GM12878 (cell line): ENCODE data around the gene FCGR3A. TPM values are rescaled to one million over a fixed set of nuclear protein-coding genes. Genes with fewer than 3 reads are reported as not detected.
A peak's percentile ranks its signal among the peaks of the same experiment; 100 is the strongest.
"Not testable (repeated sequence)": the region's sequence is repeated elsewhere in the genome, so short reads cannot be mapped to it uniquely, and the experiment has no call there.

ENCODE experiments used
- ATAC-seq: fragments of 200-7000 bp; cut with Tn5 transposase; 3 replicates; pipeline ENCODE4 v1.9.1; 2020; ENCODE audit warnings: mild to moderate bottlenecking, moderate library complexity
- BruUV-seq: library from RNA; stranded (reverse); fragments of 400-500 nt; replicated peaks from 2 replicates; lab custom pipeline; 2021; lab: Mats Ljungman, UMichigan
- CTCF ChIA-PET: fragments of 300-600 bp; sonication (Branson Sonifier 250); formaldehyde crosslinking; extraction: SDS; loops from one replicate; lab custom pipeline; 2021; ENCODE audit warnings: inconsistent platforms; lab: Yijun Ruan, JAX
- POLR2A ChIA-PET: fragments of 350-600 bp; formaldehyde crosslinking; extraction: SDS; loops from one replicate; lab custom pipeline; 2021; ENCODE audit warnings: inconsistent platforms; lab: Charles Lee
- RAD21 ChIA-PET: fragments of 300-600 bp; sonication (Branson Sonifier 250); formaldehyde crosslinking; loops from one replicate; lab custom pipeline; 2023; ENCODE audit warnings: antibody characterized with exemption; ENCODE audit not compliant: unreplicated experiment; lab: Charles Lee
- SMC1A ChIA-PET: fragments of 300-600 bp; sonication (Branson Sonifier 250); formaldehyde crosslinking; loops from one replicate; lab custom pipeline; 2023; ENCODE audit not compliant: unreplicated experiment, uncharacterized antibody; lab: Charles Lee
- DNase-seq: peaks from one replicate; pipeline ENCODE4 v3.0.0-alpha.2; 2011; ENCODE audit warnings: low read depth, low spot score
- FAIRE-seq: peaks from 3 replicates; lab custom pipeline; 2011; peaks lifted over from hg19 to GRCh38; lab: Jason Lieb, UNC
- H2AFZ ChIP-seq: 2 replicates; pipeline ENCODE4 v1.6.0; 2011; ENCODE audit warnings: low read depth, low read length, control low read depth; ENCODE audit not compliant: control insufficient read depth
- H3K27ac ChIP-seq: 2 replicates; pipeline ENCODE4 v1.5.1; 2011; ENCODE audit warnings: control low read depth; ENCODE audit not compliant: control insufficient read depth, insufficient read depth
- H3K27me3 ChIP-seq, 2 experiments: replicated peaks in 1 of 2; 2 replicates each; pipeline versions ENCODE4 v1.6.0 to v1.6.1; 2011; ENCODE audit warnings: low read length in 1 of 2; ENCODE audit not compliant: control insufficient read depth in 2 of 2, insufficient read depth in 2 of 2
- H3K36me3 ChIP-seq, 2 experiments: 2 replicates each; pipeline ENCODE4 v1.5.1; 2011; ENCODE audit warnings: low read length in 1 of 2; ENCODE audit not compliant: control insufficient read depth in 2 of 2, insufficient read depth in 2 of 2
- H3K4me1 ChIP-seq: 2 replicates; pipeline ENCODE4 v1.6.1; 2011; ENCODE audit warnings: mild to moderate bottlenecking, low read length, moderate library complexity, mixed read lengths; ENCODE audit not compliant: control insufficient read depth, insufficient read depth
- H3K4me2 ChIP-seq: 2 replicates; pipeline ENCODE4 v1.6.0; 2011; ENCODE audit warnings: control low read depth; ENCODE audit not compliant: control insufficient read depth, insufficient read depth
- H3K4me3 ChIP-seq: fragments of 200-600 bp; sonication (generic); 2 replicates; pipeline ENCODE4 v1.5.1; 2016
- H3K79me2 ChIP-seq: 2 replicates; pipeline ENCODE4 v1.6.0; 2011; ENCODE audit warnings: low read length; ENCODE audit not compliant: control insufficient read depth, insufficient read depth
- H3K9ac ChIP-seq: 2 replicates; pipeline ENCODE4 v1.8.0; 2011; ENCODE audit warnings: low read length, control low read depth, mixed read lengths; ENCODE audit not compliant: control insufficient read depth, insufficient read depth
- H3K9me3 ChIP-seq: replicated peaks from 3 replicates; pipeline ENCODE4 v1.5.1; 2011; ENCODE audit warnings: mild to moderate bottlenecking, low read length; ENCODE audit not compliant: control insufficient read depth, insufficient read depth
- H4K20me1 ChIP-seq: 2 replicates; pipeline ENCODE4 v1.6.0; 2011; ENCODE audit not compliant: control insufficient read depth, insufficient read depth
- WGBS: methylation state at CpG from one replicate; pipeline ENCODE4 v1.1.6; 2016; ENCODE audit warnings: low lambda C conversion rate; ENCODE audit not compliant: insufficient replicate concordance, insufficient coverage; ENCODE audit errors: missing lambda C conversion rate; 5-methylcytosine and 5-hydroxymethylcytosine counted together
- in situ Hi-C: fragments of 300-500 bp; cut with MboI; formaldehyde crosslinking; loops from 9 replicates; pipeline ENCODE4 v1.14.3; 2018; ENCODE audit warnings: mixed read lengths
- intact Hi-C: fragments of 100-400 bp; cut with micrococcal nuclease; formaldehyde crosslinking; loops from one replicate; pipeline ENCODE4 v1.14.2; 2022; ENCODE audit not compliant: unreplicated experiment
- polyA plus RNA-seq, 11 experiments: library from polyadenylated mRNA; depleted of rRNA in 4 of 11; unstranded in 6 of 11; stranded (reverse) in 5 of 11; fragments of >200 nt; fragmentation: Nextera tagmentation in 4 of 11; fragmentation: Illumina TruSeq in 1 of 11; extraction: Ambion mirVana in 4 of 11; extraction: Trizol in 1 of 11; gene quantifications; 1 replicate in 1 of 11; 2 replicates in 10 of 11; pipeline versions ENCODE4 v1.2.1 to v1.2.3, GENCODE V29; 2011 to 2016; ENCODE audit warnings: inconsistent platforms in 2 of 11, missing spikeins in 2 of 11, low read depth in 1 of 11
- total RNA-seq, 4 experiments: library from RNA; depleted of rRNA in 3 of 4; stranded (reverse); fragments of >200 nt in 3 of 4; fragmentation: Illumina TruSeq in 1 of 4; extraction: Trizol in 1 of 4; gene quantifications; 2 replicates each; pipeline versions ENCODE4 v1.2.1 to v1.2.3, GENCODE V29; 2013 to 2021

Gene FCGR3A
- total and polyA plus RNA-seq, 10 of the 15 experiments (the other 5 are each of a cell fraction or from before 2014, with no cell fraction given): 0.09 to 0.10 TPM; not detected in 8

GRCh38 chr1:161580879-161581537 is 31.4 kb upstream of the FCGR3A start:
- H3K9ac ChIP-seq, SMC1A ChIA-PET, RAD21 ChIA-PET, H3K79me2 ChIP-seq, H3K9me3 ChIP-seq, H3K27ac ChIP-seq, H3K4me2 ChIP-seq, H3K4me3 ChIP-seq, H4K20me1 ChIP-seq, POLR2A ChIA-PET, CTCF ChIA-PET, intact Hi-C loops, BruUV-seq, DNase-seq, H3K27me3 ChIP-seq, H2AFZ ChIP-seq, H3K36me3 ChIP-seq, in situ Hi-C loops, H3K4me1 ChIP-seq: not testable (repeated sequence)
- FAIRE-seq: peak; percentile 38
- peak; percentile 88 for ATAC-seq
- WGBS: no CpG with 5 or more reads among the region's 4 CpGs

- H3K9me3 ChIP-seq, in situ Hi-C loops, SMC1A ChIA-PET, H3K4me1 ChIP-seq, FAIRE-seq, H3K27ac ChIP-seq, H3K27me3 ChIP-seq, BruUV-seq, DNase-seq, H4K20me1 ChIP-seq, H3K36me3 ChIP-seq, RAD21 ChIA-PET, H3K4me3 ChIP-seq, H3K9ac ChIP-seq, POLR2A ChIA-PET, H3K4me2 ChIP-seq, H3K79me2 ChIP-seq, intact Hi-C loops, H2AFZ ChIP-seq, CTCF ChIA-PET: not testable (repeated sequence)
- 0% methylated on average over 2 of the region's 8 CpGs for WGBS
- peak; percentile 42 for ATAC-seq
Observed at GRCh38 chr1:161579856-161580507, 30.4 kb upstream of the FCGR3A start.

- POLR2A ChIA-PET, H3K27ac ChIP-seq, FAIRE-seq, in situ Hi-C loops, H3K9ac ChIP-seq, DNase-seq, H3K36me3 ChIP-seq, BruUV-seq, H3K27me3 ChIP-seq, H4K20me1 ChIP-seq, ATAC-seq, H3K4me1 ChIP-seq, RAD21 ChIA-PET, SMC1A ChIA-PET, H3K9me3 ChIP-seq, H3K4me2 ChIP-seq, H2AFZ ChIP-seq, intact Hi-C loops, H3K4me3 ChIP-seq, CTCF ChIA-PET, H3K79me2 ChIP-seq: not testable (repeated sequence)
Observed at GRCh38 chr1:161576676-161577075, 27.1 kb upstream of the FCGR3A start.

GRCh38 chr1:161571703-161572102 is 22.1 kb upstream of the FCGR3A start:
- FAIRE-seq: peak; percentile 27
- H3K36me3 ChIP-seq, RAD21 ChIA-PET, CTCF ChIA-PET, DNase-seq, in situ Hi-C loops, H3K27ac ChIP-seq, H3K79me2 ChIP-seq, SMC1A ChIA-PET, H3K4me3 ChIP-seq, BruUV-seq, H3K4me2 ChIP-seq, H2AFZ ChIP-seq, H4K20me1 ChIP-seq, intact Hi-C loops, POLR2A ChIA-PET, H3K27me3 ChIP-seq, H3K9ac ChIP-seq, H3K4me1 ChIP-seq, H3K9me3 ChIP-seq: not testable (repeated sequence)
- ATAC-seq: peak; percentile 82
- WGBS: 33% methylated on average over 3 of the region's 8 CpGs
